HepG2 (cell line): ENCODE data around the gene ZMYND8. TPM values are rescaled to one million over a fixed set of nuclear protein-coding genes. Genes with fewer than 3 reads are reported as not detected.

Experiments used
- ARID2 ChIP-seq: sonication (generic); formaldehyde crosslinking; IDR thresholded peaks from 2 replicates; pipeline ENCODE4 v1.8.1; 2022; ENCODE audit warnings: mild to moderate bottlenecking, missing genetic modification reagents, borderline replicate concordance
- CENPT ChIP-seq: sonication (generic); formaldehyde crosslinking; IDR thresholded peaks from 2 replicates; pipeline ENCODE4 v1.8.0; 2022; ENCODE audit warnings: low read depth, mild to moderate bottlenecking, moderate library complexity, missing genetic modification reagents
- EHMT2 ChIP-seq: fragments of 200-600 bp; sonication (generic); IDR thresholded peaks from 2 replicates; pipeline ENCODE4 v1.7.0; 2017; ENCODE audit warnings: antibody characterized with exemption, low read depth, low read length, borderline replicate concordance
- GTF2F1 ChIP-seq: fragments of 150-350 bp; IDR thresholded peaks from 2 replicates; pipeline ENCODE4 v1.6.1; 2014; ENCODE audit warnings: low read length
- KDM3A ChIP-seq: IDR thresholded peaks from 2 replicates; pipeline ENCODE4 v1.6.1; 2018; ENCODE audit warnings: low read depth, missing compliant biosample characterization
- MYNN ChIP-seq: sonication (generic); formaldehyde crosslinking; IDR thresholded peaks from 2 replicates; pipeline ENCODE4 v1.4.0; 2020; ENCODE audit warnings: mild to moderate bottlenecking, low read depth, missing genetic modification reagents
- REPIN1 ChIP-seq: sonication (generic); formaldehyde crosslinking; IDR thresholded peaks from 2 replicates; pipeline ENCODE4 v1.8.0; 2022; ENCODE audit warnings: missing genetic modification reagents, low read depth, mild to moderate bottlenecking, borderline replicate concordance
- TCF7L2 ChIP-seq: IDR thresholded peaks from 2 replicates; pipeline ENCODE4 v1.6.1; 2011; ENCODE audit warnings: mild to moderate bottlenecking, low read depth, low read length, moderate library complexity
- THAP9 ChIP-seq: sonication (generic); formaldehyde crosslinking; IDR thresholded peaks from 2 replicates; pipeline ENCODE4; 2020; ENCODE audit warnings: missing genetic modification reagents, mild to moderate bottlenecking, borderline replicate concordance
- ZEB1 ChIP-seq: IDR thresholded peaks from 2 replicates; pipeline ENCODE4 v1.6.1; 2012; ENCODE audit warnings: mild to moderate bottlenecking, low read depth, inconsistent platforms; ENCODE audit not compliant: insufficient replicate concordance
- ZFY ChIP-seq: sonication (generic); formaldehyde crosslinking; IDR thresholded peaks from 2 replicates; pipeline ENCODE4 v1.4.0; 2020; ENCODE audit warnings: missing genetic modification reagents
- ZNF260 ChIP-seq: sonication (generic); formaldehyde crosslinking; IDR thresholded peaks from 2 replicates; pipeline ENCODE4 v1.4.0; 2020; ENCODE audit warnings: missing genetic modification reagents, low read depth, mild to moderate bottlenecking, borderline replicate concordance
- ZNF276 ChIP-seq: sonication (generic); formaldehyde crosslinking; IDR thresholded peaks from 2 replicates; pipeline ENCODE4 v1.4.0; 2020; ENCODE audit warnings: mild to moderate bottlenecking, low read depth, missing genetic modification reagents
- ZNF484 ChIP-seq: sonication (generic); formaldehyde crosslinking; IDR thresholded peaks from 2 replicates; pipeline ENCODE4 v1.5.1; 2020; ENCODE audit warnings: mild to moderate bottlenecking, low read depth, missing genetic modification reagents, borderline replicate concordance
- ZNF589 ChIP-seq: sonication (generic); formaldehyde crosslinking; conservative IDR thresholded peaks from 2 replicates; pipeline ENCODE4 v1.8.0; 2022; ENCODE audit warnings: mild to moderate bottlenecking, moderate library complexity, missing genetic modification reagents
- ZNF598 ChIP-seq: sonication (generic); formaldehyde crosslinking; IDR thresholded peaks from 2 replicates; pipeline ENCODE4 v1.5.1; 2020; ENCODE audit warnings: mild to moderate bottlenecking, missing genetic modification reagents, borderline replicate concordance
- ZNF749 ChIP-seq: sonication (generic); formaldehyde crosslinking; IDR thresholded peaks from 2 replicates; pipeline ENCODE4 v1.8.0; 2022; ENCODE audit warnings: mild to moderate bottlenecking, missing genetic modification reagents, moderate library complexity, borderline replicate concordance
- ZNF768 ChIP-seq: sonication (generic); formaldehyde crosslinking; IDR thresholded peaks from 2 replicates; pipeline ENCODE4 v1.4.0; 2020; ENCODE audit warnings: missing genetic modification reagents
- polyA plus RNA-seq, 8 experiments: library from polyadenylated mRNA; depleted of rRNA in 3 of 8; stranded (reverse) in 7 of 8; unstranded in 1 of 8; fragments of >200 nt; fragmentation: Illumina TruSeq in 4 of 8; extraction: Trizol in 4 of 8; gene quantifications; 2 replicates each; pipeline versions ENCODE4 v1.2.1 to v1.2.3, GENCODE V29; 2011 to 2016; ENCODE audit warnings: low read depth in 4 of 8, missing spikeins in 1 of 8, mixed read lengths in 1 of 8; ENCODE audit not compliant: insufficient read depth in 1 of 8
- total RNA-seq, 5 experiments: library from RNA; depleted of rRNA; stranded (reverse); fragments of >200 nt; fragmentation: Illumina TruSeq; extraction: Trizol; gene quantifications; 2 replicates each; pipeline ENCODE4 v1.2.3, GENCODE V29; 2016; ENCODE audit warnings: low read depth in 1 of 5

Gene ZMYND8
- total and polyA plus RNA-seq, 2 of the 13 experiments (the other 11 are each of a cell fraction or from before 2014, with no cell fraction given): 53.9 to 84.7 TPM

- TF ChIP-seq MYNN: peak; percentile 25; the same call in 1 of the 2 replicates
- TF ChIP-seq REPIN1 (CRISPR knock-in tag): peak; percentile 92
- no peak for TF ChIP-seq ZNF484 (CRISPR knock-in tag)
- peak; percentile 44; the same call in 1 of the 2 replicates for TF ChIP-seq ZNF276
- no peak for TF ChIP-seq ZEB1
- peak; percentile 90 for TF ChIP-seq THAP9 (CRISPR knock-in tag)
- no peak; the same call in 1 of the 2 replicates for TF ChIP-seq ZNF260 (CRISPR knock-in tag)
- peak; percentile 84; the same call in 1 of the 2 replicates for TF ChIP-seq ZNF749 (CRISPR knock-in tag)
- TF ChIP-seq ZNF768 (CRISPR knock-in tag): peak; percentile 70; the same call in 1 of the 2 replicates
- TF ChIP-seq ZFY (CRISPR knock-in tag): peak; percentile 96
- TF ChIP-seq TCF7L2: no peak
- peak; percentile 94; the same call in 1 of the 2 replicates for TF ChIP-seq ZNF598 (CRISPR knock-in tag)
- 0 out of 2 replicates have a peak, but pooled peaks have one; percentile 85 for TF ChIP-seq ZNF589 (CRISPR knock-in tag)
- TF ChIP-seq CENPT (CRISPR knock-in tag): no peak
- peak; percentile 89 for TF ChIP-seq ARID2
- peak; percentile 94 for TF ChIP-seq KDM3A (CRISPR knock-in tag)
- no peak; the same call in 1 of the 2 replicates for TF ChIP-seq EHMT2
- no peak; the same call in 1 of the 2 replicates for TF ChIP-seq GTF2F1
These were observed 2.4 kb upstream of the ZMYND8 start (continued) for GRCh38 chr20:47358672-47359529.
